K562 (cell line): ENCODE results near the gene CRADD. TPM values are rescaled to one million over a fixed set of nuclear protein-coding genes. Genes with fewer than 3 reads are reported as not detected.

Experiments
- FOXM1 ChIP-seq, 2 experiments: fragments of 450-650 bp in 1 of 2; sonication (generic) in 1 of 2; formaldehyde crosslinking in 1 of 2; IDR thresholded peaks; 2 replicates each; pipeline versions ENCODE4 v1.6.1 to v1.9.0; 2017 to 2022; ENCODE audit warnings: low read depth in 2 of 2, mild to moderate bottlenecking in 2 of 2, missing genetic modification reagents in 1 of 2, moderate library complexity in 1 of 2
- LCOR ChIP-seq: sonication (generic); formaldehyde crosslinking; IDR thresholded peaks from 2 replicates; pipeline ENCODE4 v1.8.0; 2022; ENCODE audit warnings: mild to moderate bottlenecking, missing genetic modification reagents
- LEF1 ChIP-seq: fragments of 450-650 bp; IDR thresholded peaks from 2 replicates; pipeline ENCODE4 v1.6.1; 2016; ENCODE audit warnings: mild to moderate bottlenecking
- MEF2D ChIP-seq: conservative IDR thresholded peaks from 2 replicates; pipeline ENCODE4 v1.6.1; 2016; ENCODE audit warnings: low read depth, missing genetic modification characterization, missing compliant biosample characterization
- MYBL2 ChIP-seq, 2 experiments: fragments of 450-650 bp in 1 of 2; sonication (generic) in 1 of 2; formaldehyde crosslinking in 1 of 2; IDR thresholded peaks; 2 replicates each; pipeline versions ENCODE4 v1.6.1 to v1.8.1; 2017 to 2022; ENCODE audit warnings: borderline replicate concordance in 1 of 2, inconsistent platforms in 1 of 2, low read depth in 1 of 2, mild to moderate bottlenecking in 1 of 2, missing genetic modification reagents in 1 of 2, moderate library complexity in 1 of 2
- NFIC ChIP-seq: fragments of 450-650 bp; IDR thresholded peaks from 2 replicates; pipeline ENCODE4 v1.6.1; 2017; ENCODE audit warnings: mild to moderate bottlenecking, inconsistent platforms
- SOX6 ChIP-seq: fragments of 450-650 bp; IDR thresholded peaks from 2 replicates; pipeline ENCODE4 v1.6.1; 2014; ENCODE audit warnings: mild to moderate bottlenecking
- SPI1 ChIP-seq: IDR thresholded peaks from 2 replicates; pipeline ENCODE4 v1.6.1; 2011; ENCODE audit warnings: low read depth, low read length, control low read depth, borderline replicate concordance
- SRF ChIP-seq, 2 experiments: fragments of 250-450, 450-650 bp in 1 of 2; sonication (Bioruptor Pico) in 1 of 2; sonication (generic) in 1 of 2; formaldehyde crosslinking; IDR thresholded peaks; 2 replicates each; pipeline versions ENCODE4 v1.5.0 to v1.5.1; 2020 to 2022; ENCODE audit warnings: mild to moderate bottlenecking in 1 of 2, missing genetic modification reagents in 1 of 2
- SRSF3 ChIP-seq: fragments of 200-400 bp; formaldehyde crosslinking; IDR thresholded peaks from 2 replicates; pipeline ENCODE4 v1.6.1; 2016; ENCODE audit warnings: mild to moderate bottlenecking, low read length, moderate library complexity; ENCODE audit not compliant: insufficient read depth
- STAG1 ChIP-seq: sonication (generic); formaldehyde crosslinking; IDR thresholded peaks from 2 replicates; pipeline ENCODE4 v1.5.0; 2020; ENCODE audit warnings: missing genetic modification reagents, borderline replicate concordance
- ZNF197 ChIP-seq: fragments of 200-800 bp; sonication (Bioruptor generic); IDR thresholded peaks from 2 replicates; pipeline ENCODE4 v1.6.1; 2016; ENCODE audit warnings: low read depth, missing genetic modification characterization, missing compliant biosample characterization
- polyA plus RNA-seq, 8 experiments: library from polyadenylated mRNA; depleted of rRNA in 4 of 8; stranded (reverse) in 5 of 8; unstranded in 3 of 8; fragments of >200 nt; fragmentation: Nextera tagmentation in 2 of 8; fragmentation: Illumina TruSeq in 1 of 8; extraction: Ambion mirVana in 2 of 8; extraction: Trizol in 1 of 8; gene quantifications; 2 replicates each; pipeline versions ENCODE4 v1.2.1 to v1.2.3, GENCODE V29; 2011 to 2014; ENCODE audit warnings: inconsistent platforms in 1 of 8, missing spikeins in 1 of 8
- total RNA-seq, 7 experiments: library from RNA; depleted of rRNA in 6 of 7; stranded (reverse); fragments of >200 nt in 6 of 7; fragmentation: Illumina TruSeq in 2 of 7; extraction: Trizol in 2 of 7; gene quantifications; 2 replicates each; pipeline versions ENCODE4 v1.2.1 to v1.2.3, GENCODE V29; 2011 to 2021; ENCODE audit warnings: low replicate concordance in 1 of 7
- TF ChIP-seq, protein P1 (sequence below): fragments of 450-650 bp; IDR thresholded peaks from 2 replicates; pipeline ENCODE4 v1.6.1; 2018; ENCODE audit warnings: mild to moderate bottlenecking, low read depth; ENCODE audit not compliant: partially characterized antibody
- TF ChIP-seq, protein P2 (sequence below): sonication (generic); formaldehyde crosslinking; IDR thresholded peaks from 2 replicates; pipeline ENCODE4 v1.8.1; 2023; ENCODE audit warnings: mild to moderate bottlenecking, missing genetic modification reagents
- TF ChIP-seq, protein P3 (sequence below): fragments of 450-650 bp; IDR thresholded peaks from 2 replicates; pipeline ENCODE4 v1.6.1; 2016; ENCODE audit warnings: low read depth

Gene CRADD
- total and polyA plus RNA-seq, 9 of the 15 experiments (the other 6 are each of a cell fraction or from before 2014, with no cell fraction given), result 20.5 to 41.1 (median 25.9) TPM

DNA sequence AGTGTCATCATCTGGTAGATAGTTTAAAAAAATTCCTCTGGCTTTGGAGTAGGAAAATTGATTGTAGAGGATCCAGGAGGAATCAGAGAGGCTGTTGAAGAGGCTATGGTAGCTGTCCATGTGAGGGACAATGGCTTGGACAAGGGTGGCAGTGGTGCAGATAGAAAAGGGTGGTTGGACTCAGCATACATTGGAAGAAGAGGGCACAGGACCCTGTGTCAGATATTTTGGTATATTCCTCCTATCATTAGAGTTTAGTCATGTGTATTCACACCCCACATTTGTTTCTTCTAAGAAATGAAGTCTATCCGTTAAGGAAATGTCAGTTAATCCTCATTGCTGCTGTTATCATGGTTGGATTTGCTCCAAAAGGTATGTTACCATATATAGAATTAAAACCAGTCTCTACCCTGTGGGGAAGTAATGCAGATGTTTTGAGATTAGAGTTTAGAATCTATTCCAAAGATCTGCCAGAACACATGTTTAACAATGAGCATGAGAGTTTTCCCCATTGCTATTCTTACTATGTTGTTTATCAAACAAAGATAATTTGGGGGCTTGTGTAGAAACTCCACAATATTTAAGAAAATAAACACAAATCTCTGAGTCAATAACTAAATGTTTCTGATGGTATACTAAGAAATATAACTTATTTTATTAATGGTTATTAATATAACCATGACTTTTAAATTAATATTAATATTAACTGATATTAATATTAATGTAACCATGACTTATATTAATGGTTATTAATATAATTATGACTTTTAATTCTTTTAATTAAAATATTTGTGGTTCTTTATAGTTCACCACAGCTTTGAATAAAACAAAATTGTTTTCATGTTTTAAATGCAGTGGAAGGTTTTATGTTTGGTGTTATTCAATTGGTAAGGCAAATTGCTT, 80.9 kb downstream of the CRADD start (continued):
- TF ChIP-seq SPI1 (no peak), ZNF197 (CRISPR knock-in tag) (peak; percentile 36), LEF1 (peak; percentile 34; the same call in 1 of the 2 replicates), MYBL2 (IDR thresholded peaks at IDR 0.05; ENCODE audit: low read depth) (peak; percentile 65; the same call in 1 of the 2 replicates), MYBL2 (CRISPR knock-in tag; IDR thresholded peaks at IDR 0.05; ENCODE audit: borderline replicate concordance) (no peak), LCOR (CRISPR knock-in tag) (no peak), NFIC (peak; percentile 89), MEF2D (tag) (peak; percentile 91), SRSF3 (no peak), SOX6 (peak; percentile 93), FOXM1 (IDR thresholded peaks at IDR 0.05; ENCODE audit: low read depth) (peak; percentile 46; the same call in 1 of the 2 replicates), FOXM1 (CRISPR knock-in tag; IDR thresholded peaks at IDR 0.05; ENCODE audit: low read depth) (no peak), SRF (CRISPR knock-in tag; IDR thresholded peaks at IDR 0.05) (peak; percentile 78 to 99; a peak in 3 of 4 replicates), STAG1 (CRISPR knock-in tag) (no peak)
- TF ChIP-seq, protein P1, sequence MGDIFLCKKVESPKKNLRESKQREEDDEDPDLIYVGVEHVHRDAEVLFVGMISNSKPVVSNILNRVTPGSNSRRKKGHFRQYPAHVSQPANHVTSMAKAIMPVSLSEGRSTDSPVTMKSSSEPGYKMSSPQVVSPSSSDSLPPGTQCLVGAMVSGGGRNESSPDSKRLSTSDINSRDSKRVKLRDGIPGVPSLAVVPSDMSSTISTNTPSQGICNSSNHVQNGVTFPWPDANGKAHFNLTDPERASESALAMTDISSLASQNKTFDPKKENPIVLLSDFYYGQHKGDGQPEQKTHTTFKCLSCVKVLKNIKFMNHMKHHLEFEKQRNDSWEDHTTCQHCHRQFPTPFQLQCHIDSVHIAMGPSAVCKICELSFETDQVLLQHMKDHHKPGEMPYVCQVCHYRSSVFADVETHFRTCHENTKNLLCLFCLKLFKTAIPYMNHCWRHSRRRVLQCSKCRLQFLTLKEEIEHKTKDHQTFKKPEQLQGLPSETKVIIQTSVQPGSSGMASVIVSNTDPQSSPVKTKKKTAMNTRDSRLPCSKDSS, result no peak
- TF ChIP-seq, protein P2, sequence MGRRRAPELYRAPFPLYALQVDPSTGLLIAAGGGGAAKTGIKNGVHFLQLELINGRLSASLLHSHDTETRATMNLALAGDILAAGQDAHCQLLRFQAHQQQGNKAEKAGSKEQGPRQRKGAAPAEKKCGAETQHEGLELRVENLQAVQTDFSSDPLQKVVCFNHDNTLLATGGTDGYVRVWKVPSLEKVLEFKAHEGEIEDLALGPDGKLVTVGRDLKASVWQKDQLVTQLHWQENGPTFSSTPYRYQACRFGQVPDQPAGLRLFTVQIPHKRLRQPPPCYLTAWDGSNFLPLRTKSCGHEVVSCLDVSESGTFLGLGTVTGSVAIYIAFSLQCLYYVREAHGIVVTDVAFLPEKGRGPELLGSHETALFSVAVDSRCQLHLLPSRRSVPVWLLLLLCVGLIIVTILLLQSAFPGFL, result no peak
- TF ChIP-seq, protein P3, sequence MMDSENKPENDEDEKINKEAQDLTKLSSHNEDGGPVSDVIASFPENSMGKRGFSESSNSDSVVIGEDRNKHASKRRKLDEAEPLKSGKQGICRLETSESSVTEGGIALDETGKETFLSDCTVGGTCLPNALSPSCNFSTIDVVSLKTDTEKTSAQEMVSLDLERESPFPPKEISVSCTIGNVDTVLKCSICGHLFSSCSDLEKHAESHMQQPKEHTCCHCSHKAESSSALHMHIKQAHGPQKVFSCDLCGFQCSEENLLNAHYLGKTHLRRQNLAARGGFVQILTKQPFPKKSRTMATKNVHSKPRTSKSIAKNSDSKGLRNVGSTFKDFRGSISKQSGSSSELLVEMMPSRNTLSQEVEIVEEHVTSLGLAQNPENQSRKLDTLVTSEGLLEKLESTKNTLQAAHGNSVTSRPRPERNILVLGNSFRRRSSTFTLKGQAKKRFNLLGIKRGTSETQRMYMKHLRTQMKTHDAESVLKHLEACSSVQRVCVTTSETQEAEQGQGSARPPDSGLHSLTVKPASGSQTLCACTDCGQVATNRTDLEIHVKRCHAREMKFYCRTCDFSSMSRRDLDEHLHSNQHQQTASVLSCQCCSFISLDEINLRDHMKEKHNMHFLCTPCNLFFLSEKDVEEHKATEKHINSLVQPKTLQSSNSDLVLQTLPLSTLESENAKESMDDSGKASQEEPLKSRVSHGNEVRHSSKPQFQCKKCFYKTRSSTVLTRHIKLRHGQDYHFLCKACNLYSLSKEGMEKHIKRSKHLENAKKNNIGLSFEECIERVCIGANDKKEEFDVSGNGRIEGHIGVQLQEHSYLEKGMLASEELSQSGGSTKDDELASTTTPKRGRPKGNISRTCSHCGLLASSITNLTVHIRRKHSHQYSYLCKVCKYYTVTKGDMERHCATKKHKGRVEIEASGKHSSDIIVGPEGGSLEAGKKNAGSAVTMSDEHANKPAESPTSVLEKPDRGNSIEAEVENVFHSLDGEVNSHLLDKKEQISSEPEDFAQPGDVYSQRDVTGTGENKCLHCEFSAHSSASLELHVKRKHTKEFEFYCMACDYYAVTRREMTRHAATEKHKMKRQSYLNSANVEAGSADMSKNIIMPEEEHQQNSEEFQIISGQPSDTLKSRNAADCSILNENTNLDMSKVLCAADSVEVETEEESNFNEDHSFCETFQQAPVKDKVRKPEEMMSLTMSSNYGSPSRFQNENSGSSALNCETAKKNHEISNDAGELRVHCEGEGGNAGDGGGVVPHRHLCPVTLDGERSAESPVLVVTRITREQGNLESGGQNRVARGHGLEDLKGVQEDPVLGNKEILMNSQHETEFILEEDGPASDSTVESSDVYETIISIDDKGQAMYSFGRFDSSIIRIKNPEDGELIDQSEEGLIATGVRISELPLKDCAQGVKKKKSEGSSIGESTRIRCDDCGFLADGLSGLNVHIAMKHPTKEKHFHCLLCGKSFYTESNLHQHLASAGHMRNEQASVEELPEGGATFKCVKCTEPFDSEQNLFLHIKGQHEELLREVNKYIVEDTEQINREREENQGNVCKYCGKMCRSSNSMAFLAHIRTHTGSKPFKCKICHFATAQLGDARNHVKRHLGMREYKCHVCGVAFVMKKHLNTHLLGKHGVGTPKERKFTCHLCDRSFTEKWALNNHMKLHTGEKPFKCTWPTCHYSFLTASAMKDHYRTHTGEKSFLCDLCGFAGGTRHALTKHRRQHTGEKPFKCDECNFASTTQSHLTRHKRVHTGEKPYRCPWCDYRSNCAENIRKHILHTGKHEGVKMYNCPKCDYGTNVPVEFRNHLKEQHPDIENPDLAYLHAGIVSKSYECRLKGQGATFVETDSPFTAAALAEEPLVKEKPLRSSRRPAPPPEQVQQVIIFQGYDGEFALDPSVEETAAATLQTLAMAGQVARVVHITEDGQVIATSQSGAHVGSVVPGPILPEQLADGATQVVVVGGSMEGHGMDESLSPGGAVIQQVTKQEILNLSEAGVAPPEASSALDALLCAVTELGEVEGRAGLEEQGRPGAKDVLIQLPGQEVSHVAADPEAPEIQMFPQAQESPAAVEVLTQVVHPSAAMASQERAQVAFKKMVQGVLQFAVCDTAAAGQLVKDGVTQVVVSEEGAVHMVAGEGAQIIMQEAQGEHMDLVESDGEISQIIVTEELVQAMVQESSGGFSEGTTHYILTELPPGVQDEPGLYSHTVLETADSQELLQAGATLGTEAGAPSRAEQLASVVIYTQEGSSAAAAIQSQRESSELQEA, result no peak
